GM12872 (cell line): ENCODE measurements around the gene FAM222B.

ENCODE experiments used
- CTCF ChIP-seq: IDR thresholded peaks from 3 replicates; pipeline ENCODE4 v1.5.1; 2011; ENCODE audit warnings: low read depth, mild to moderate bottlenecking, low read length, moderate library complexity; ENCODE audit not compliant: insufficient read depth

Gene FAM222B

GRCh38 chr17:28706471-28707338 is 135.9 kb downstream of the FAM222B start:
- TF ChIP-seq CTCF: no peak
